Central memory CD8-positive, alpha-beta T cell (primary cell): ENCODE data around the gene SYNC.
"Not testable (repeated sequence)": the region's sequence is repeated elsewhere in the genome, so short reads cannot be mapped to it uniquely, and the experiment has no call there.

Source experiments
- ATAC-seq: fragments of 150-1000 bp; cut with Tn5 transposase; replicated peaks from 2 replicates; pipeline ENCODE4 v1.10.0; 2022; ENCODE audit warnings: mild to moderate bottlenecking, moderate FRiP score, moderate number of reproducible peaks; ENCODE audit not compliant: poor library complexity, severe bottlenecking; ENCODE audit errors: extremely low read depth
- DNase-seq, 2 donors: peaks; one replicate each; pipeline ENCODE4 v3.0.0; 2021; ENCODE audit warnings: low spot score in 2 of 2
- H3K27ac Mint-ChIP-seq: one replicate; pipeline ENCODE4 v1.8.0; 2022; ENCODE audit warnings: low read depth, mild to moderate bottlenecking, moderate library complexity, mixed read lengths
- H3K27me3 Mint-ChIP-seq: one replicate; pipeline ENCODE4 v1.8.0; 2022; ENCODE audit warnings: mixed read lengths
- H3K36me3 Mint-ChIP-seq: one replicate; pipeline ENCODE4 v1.8.0; 2022; ENCODE audit warnings: mild to moderate bottlenecking, moderate library complexity, mixed read lengths; ENCODE audit not compliant: insufficient read depth
- H3K4me1 Mint-ChIP-seq: one replicate; pipeline ENCODE4 v1.8.0; 2022; ENCODE audit warnings: mixed read lengths
- H3K4me3 Mint-ChIP-seq: one replicate; pipeline ENCODE4 v1.8.0; 2022; ENCODE audit warnings: mild to moderate bottlenecking, moderate library complexity, mixed read lengths
- H3K9me3 Mint-ChIP-seq: one replicate; pipeline ENCODE4 v1.8.0; 2022; ENCODE audit warnings: mixed read lengths

Gene SYNC

GRCh38 chr1:32716312-32717148 is 14.0 kb upstream of the SYNC start:
- ATAC-seq (peak; percentile 25), DNase-seq (no peak)
- H3K27ac Mint-ChIP-seq: no peak overlapping the region
- no peak overlapping the region for H3K4me3 Mint-ChIP-seq
- peaks cover 3% of the 10 kb centered on the region for H3K36me3 Mint-ChIP-seq
- no peaks in the 10 kb centered on the region for H3K9me3 Mint-ChIP-seq
- H3K4me1 Mint-ChIP-seq: peaks cover 8% of the 10 kb centered on the region
- H3K27me3 Mint-ChIP-seq: peaks cover 7% of the 10 kb centered on the region

DNA sequence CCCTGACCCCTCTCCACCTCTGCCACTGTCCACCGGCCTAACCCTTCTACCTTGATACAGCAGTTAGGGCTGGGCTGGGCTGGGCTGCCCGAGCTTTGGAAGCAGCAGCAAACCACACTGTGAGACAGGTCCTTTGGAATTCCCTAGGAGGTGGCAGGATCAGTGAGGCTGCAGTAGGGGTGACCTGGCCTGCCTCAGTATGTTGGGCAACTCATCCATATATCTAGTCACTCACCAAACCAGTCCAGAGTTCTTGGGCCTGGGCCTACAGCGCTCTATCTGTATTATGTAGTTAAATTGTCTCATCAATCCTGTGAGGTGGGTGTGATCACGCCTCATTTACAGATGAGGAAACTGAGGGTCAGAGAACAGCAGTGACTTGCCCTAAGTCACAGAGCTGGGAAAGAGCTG is 13.3 kb upstream of the SYNC start:
- DNase-seq (no peak), ATAC-seq (no peak)
- H3K36me3 Mint-ChIP-seq: peaks cover 3% of the 10 kb centered on the region
- no peak overlapping the region for H3K27ac Mint-ChIP-seq
- H3K4me1 Mint-ChIP-seq: peaks cover 8% of the 10 kb centered on the region
- H3K27me3 Mint-ChIP-seq: peaks cover under 1% of the 10 kb centered on the region
- no peaks in the 10 kb centered on the region for H3K9me3 Mint-ChIP-seq
- H3K4me3 Mint-ChIP-seq: no peak overlapping the region

GRCh38 chr1:32714277-32714676 is 11.7 kb upstream of the SYNC start:
- H3K27ac Mint-ChIP-seq: no peak overlapping the region
- ATAC-seq (no peak), DNase-seq (no peak)
- H3K36me3 Mint-ChIP-seq: peaks cover 3% of the 10 kb centered on the region
- H3K4me3 Mint-ChIP-seq: no peak overlapping the region
- H3K27me3 Mint-ChIP-seq: no peaks in the 10 kb centered on the region
- no peaks in the 10 kb centered on the region for H3K9me3 Mint-ChIP-seq
- peaks cover 8% of the 10 kb centered on the region for H3K4me1 Mint-ChIP-seq

- H3K36me3 Mint-ChIP-seq: peaks cover 3% of the 10 kb centered on the region
- H3K27ac Mint-ChIP-seq: no peak overlapping the region
- ATAC-seq: no peak
- peaks cover 8% of the 10 kb centered on the region for H3K4me1 Mint-ChIP-seq
- no peaks in the 10 kb centered on the region for H3K9me3 Mint-ChIP-seq
- no peak for DNase-seq
- H3K4me3 Mint-ChIP-seq: peak overlapping the region; percentile 31
- H3K27me3 Mint-ChIP-seq: no peaks in the 10 kb centered on the region
Measured at GRCh38 chr1:32713081-32713480, 10.5 kb upstream of the SYNC start.

DNA sequence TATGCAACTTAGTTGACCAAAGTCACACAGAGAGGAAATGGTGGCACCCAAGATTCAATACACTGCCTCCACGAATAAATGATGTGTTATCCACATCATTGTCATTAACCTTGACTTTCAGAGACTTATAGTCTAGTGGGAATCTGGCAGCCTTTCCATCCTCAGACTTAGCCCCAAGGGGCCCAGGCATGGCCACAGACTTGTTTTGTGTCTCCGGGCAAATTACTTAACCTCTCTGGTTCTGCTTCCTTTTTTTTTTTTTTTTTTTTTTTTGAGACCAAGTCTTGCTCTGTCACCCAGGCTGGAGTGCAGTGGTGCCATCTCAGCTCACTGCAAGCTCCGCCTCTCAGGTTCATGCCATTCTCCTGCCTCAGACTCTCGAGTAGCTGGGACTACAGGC is 8.7 kb upstream of the SYNC start:
- H3K36me3 Mint-ChIP-seq, H3K4me3 Mint-ChIP-seq, DNase-seq, H3K4me1 Mint-ChIP-seq, H3K9me3 Mint-ChIP-seq, ATAC-seq, H3K27me3 Mint-ChIP-seq, H3K27ac Mint-ChIP-seq: not testable (repeated sequence)

GRCh38 chr1:32709476-32709875 is 6.9 kb upstream of the SYNC start:
- Mint-ChIP-seq H3K4me1 (no peaks in the 10 kb centered on the region), H3K4me3 (no peak overlapping the region), H3K36me3 (no peaks in the 10 kb centered on the region), H3K27me3 (peaks cover 22% of the 10 kb centered on the region), H3K27ac (no peak overlapping the region), H3K9me3 (no peaks in the 10 kb centered on the region)
- ATAC-seq (no peak), DNase-seq (no peak)

DNA sequence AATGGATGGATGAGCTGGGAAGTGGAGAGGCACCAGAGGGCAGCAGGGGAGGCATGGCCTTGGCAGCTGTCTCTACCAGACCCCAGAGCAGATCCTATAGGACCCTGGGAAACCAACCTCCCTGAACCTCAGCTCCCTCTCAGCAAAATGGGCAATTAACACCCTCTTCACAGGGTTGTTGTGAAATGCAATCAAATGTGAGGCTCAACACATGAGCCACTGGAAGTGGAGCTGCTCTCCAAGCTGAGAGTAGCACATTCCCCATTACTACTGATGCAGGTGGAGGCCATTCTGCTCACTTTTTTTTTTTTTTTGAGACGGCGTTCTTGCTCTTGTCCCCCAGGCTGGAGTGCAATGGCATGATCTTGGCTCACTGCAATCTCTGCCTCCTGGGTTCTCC is 6.5 kb upstream of the SYNC start:
- DNase-seq (no peak), ATAC-seq (no peak)
- H3K4me1 Mint-ChIP-seq: no peaks in the 10 kb centered on the region
- peaks cover 26% of the 10 kb centered on the region for H3K27me3 Mint-ChIP-seq
- no peaks in the 10 kb centered on the region for H3K9me3 Mint-ChIP-seq
- no peaks in the 10 kb centered on the region for H3K36me3 Mint-ChIP-seq
- H3K27ac Mint-ChIP-seq: no peak overlapping the region
- H3K4me3 Mint-ChIP-seq: no peak overlapping the region

- ATAC-seq: no peak
- H3K36me3 Mint-ChIP-seq: no peaks in the 10 kb centered on the region
Measured at GRCh38 chr1:32706491-32706890, 3.9 kb upstream of the SYNC start.

GRCh38 chr1:32705516-32705915 is 2.9 kb upstream of the SYNC start:
- ATAC-seq: no peak
- no peak overlapping the region for H3K4me3 Mint-ChIP-seq
- no peaks in the 10 kb centered on the region for H3K9me3 Mint-ChIP-seq
- no peaks in the 10 kb centered on the region for H3K36me3 Mint-ChIP-seq
- peaks cover 8% of the 10 kb centered on the region for H3K4me1 Mint-ChIP-seq
- no peak for DNase-seq
- H3K27me3 Mint-ChIP-seq: peaks cover 38% of the 10 kb centered on the region
- no peak overlapping the region for H3K27ac Mint-ChIP-seq

More at GRCh38 chr1:32706491-32706890, 3.9 kb upstream of the SYNC start:
- Mint-ChIP-seq H3K4me1 (peaks cover 8% of the 10 kb centered on the region), H3K27me3 (peaks cover 38% of the 10 kb centered on the region), H3K27ac (no peak overlapping the region), H3K4me3 (no peak overlapping the region), H3K9me3 (no peaks in the 10 kb centered on the region)
- no peak for DNase-seq

GRCh38 chr1:32703479-32704291 is 1.1 kb upstream of the SYNC start:
- H3K9me3 Mint-ChIP-seq: no peaks in the 10 kb centered on the region
- ATAC-seq: no peak
- DNase-seq: no peak
- peaks cover 46% of the 10 kb centered on the region for H3K27me3 Mint-ChIP-seq
- H3K36me3 Mint-ChIP-seq: no peaks in the 10 kb centered on the region
- H3K4me1 Mint-ChIP-seq: peaks cover 8% of the 10 kb centered on the region
- H3K27ac Mint-ChIP-seq: no peak overlapping the region
- H3K4me3 Mint-ChIP-seq: peak overlapping the region; percentile 45

- Mint-ChIP-seq H3K36me3 (no peaks in the 10 kb centered on the region), H3K27me3 (peaks cover 46% of the 10 kb centered on the region), H3K9me3 (no peaks in the 10 kb centered on the region), H3K4me3 (peak overlapping the region; percentile 65), H3K4me1 (peaks cover 8% of the 10 kb centered on the region), H3K27ac (no peak overlapping the region)
- no peak for ATAC-seq
- no peak for DNase-seq
Measured at GRCh38 chr1:32701951-32702598, 495 bp downstream of the SYNC start.

DNA sequence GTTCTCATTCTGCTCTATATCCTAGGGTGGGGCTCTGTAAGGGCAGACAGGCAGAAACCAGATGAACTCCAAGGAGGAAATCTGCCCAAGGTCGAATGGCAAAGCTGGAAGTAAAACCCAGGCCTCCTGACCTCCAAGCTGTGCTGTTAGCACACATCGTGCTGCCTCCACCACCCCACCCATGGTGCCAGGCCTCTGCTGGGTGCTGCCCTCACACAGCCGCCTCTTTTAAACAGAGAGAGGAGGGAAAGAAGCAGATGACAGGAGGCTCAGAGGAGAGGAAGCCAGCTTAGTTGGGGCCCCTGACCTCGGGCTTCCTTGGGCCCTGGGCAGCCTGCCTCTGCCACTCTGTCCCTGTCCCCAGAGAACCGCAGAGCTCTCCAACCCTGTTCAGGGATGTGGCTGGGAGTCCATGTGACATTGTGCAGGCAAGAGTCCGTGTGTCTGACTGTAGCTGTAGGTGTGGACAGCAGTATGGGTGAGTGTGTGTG is 1.1 kb downstream of the SYNC start:
- no peaks in the 10 kb centered on the region for H3K9me3 Mint-ChIP-seq
- peak overlapping the region; percentile 65 for H3K4me3 Mint-ChIP-seq
- DNase-seq (no peak), ATAC-seq (no peak)
- no peak overlapping the region for H3K27ac Mint-ChIP-seq
- H3K36me3 Mint-ChIP-seq: no peaks in the 10 kb centered on the region
- peaks cover 8% of the 10 kb centered on the region for H3K4me1 Mint-ChIP-seq
- H3K27me3 Mint-ChIP-seq: peaks cover 43% of the 10 kb centered on the region
